Occipital lobe (tissue), 2 donors: ENCODE results near the gene CACNA1S. TPM values are rescaled to one million over a fixed set of nuclear protein-coding genes. Genes with fewer than 3 reads are reported as not detected.
A peak's percentile ranks its signal among the peaks of the same experiment; 100 is the strongest.

Experiments
- DNase-seq: peaks from one replicate; lab custom pipeline; 2025; lab: John Stamatoyannopoulos, UW
- total RNA-seq: library from RNA; depleted of rRNA; stranded (reverse); fragments of >200 nt; gene quantifications from one replicate; pipeline ENCODE4 v1.2.3, GENCODE V29; 2014

The CACNA1S gene
- under 0.01 TPM for total RNA-seq

DNA sequence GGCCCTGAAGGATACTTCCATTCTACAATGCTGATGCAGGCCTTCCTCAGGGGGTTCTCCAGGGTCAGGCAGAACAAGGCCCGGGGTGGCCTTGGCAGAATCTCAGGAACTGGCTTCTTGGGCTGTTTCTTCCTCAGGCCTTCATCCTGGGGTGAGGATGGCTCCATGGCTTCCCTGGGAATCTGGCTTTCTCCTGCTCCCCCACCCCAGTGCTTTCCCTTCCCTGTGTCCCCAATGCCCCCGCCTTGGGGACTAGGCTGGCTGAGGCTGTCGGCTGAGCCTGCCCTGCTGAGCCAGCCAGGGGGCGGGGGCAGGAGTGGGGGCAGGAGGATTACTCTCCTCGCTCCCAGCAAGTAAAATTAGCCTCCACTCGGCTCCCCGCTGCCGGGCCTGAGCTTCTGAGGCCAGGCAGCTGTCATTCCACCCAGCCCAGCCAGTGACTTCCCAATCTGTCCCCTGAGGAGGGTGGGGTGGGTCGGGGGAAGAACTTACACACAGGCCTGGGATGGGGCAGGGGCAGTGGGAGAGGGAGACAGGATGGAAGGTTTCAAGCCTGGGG lies at the start of gene CACNA1S:
Gene CACNA1S, minus strand, starts transcription at position 254 of the 559 bp plus-strand sequence. Its CDS starts 87 bp downstream, at position 167.
- DNase-seq = no peak

DNA sequence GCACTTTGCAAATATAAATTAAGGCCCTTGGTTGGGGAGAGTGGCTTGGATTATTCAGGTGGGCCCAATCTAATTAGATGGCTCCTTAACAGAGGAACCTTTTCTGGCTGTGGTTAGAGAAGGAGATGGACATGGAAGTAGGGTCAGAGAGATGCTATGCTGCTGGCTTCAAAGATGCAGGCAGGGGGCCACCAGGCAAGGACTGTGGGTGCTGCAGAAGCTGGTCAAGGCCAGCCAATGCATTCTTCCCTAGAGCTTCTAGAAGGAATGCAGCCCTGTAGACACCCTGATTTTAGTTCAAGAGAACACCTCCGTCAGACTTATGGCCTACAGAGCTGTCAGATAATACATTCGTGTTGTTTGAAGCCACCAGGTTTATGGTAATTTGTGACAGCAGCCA lies 45.7 kb upstream of the CACNA1S start:
- DNase-seq = no peak

DNA sequence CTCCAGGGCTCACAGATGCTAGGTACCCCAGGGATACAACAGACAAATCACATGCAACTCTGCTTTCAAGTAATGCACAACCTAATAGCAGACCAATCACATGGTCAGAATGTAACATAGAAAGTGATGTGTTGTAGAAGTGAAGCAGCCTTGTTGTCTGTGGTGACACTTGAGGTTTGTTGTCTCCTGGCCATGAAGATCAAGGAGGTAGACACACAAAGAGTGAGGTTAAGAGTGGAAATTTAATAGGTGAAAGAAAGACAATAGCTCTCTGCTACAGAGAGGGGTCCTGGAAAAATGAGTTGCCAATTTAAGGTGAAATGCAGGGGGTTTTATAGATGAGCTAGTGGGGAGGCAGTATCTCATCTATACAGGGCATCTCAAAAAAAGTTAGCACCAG lies 44.6 kb upstream of the CACNA1S start:
- DNase-seq = no peak

DNA sequence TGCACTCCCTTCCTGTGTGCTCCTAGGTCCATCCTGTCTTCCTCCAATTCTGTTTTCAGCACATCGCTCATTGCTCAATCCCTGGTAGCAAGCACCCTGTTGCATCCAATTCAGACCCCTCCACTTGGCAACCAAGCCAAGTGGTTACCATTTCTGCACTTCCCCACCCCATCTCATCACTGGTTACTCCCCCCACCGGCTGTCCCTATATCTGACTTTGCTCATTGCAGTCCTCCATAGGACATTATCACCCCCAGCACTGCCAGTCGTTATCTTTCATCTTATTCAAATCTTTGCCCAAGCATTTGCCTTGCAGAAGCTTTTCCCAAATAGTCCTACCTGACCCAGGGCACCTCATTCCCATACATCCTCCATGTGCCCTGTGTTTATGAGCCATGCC lies 44.1 kb upstream of the CACNA1S start:
- DNase-seq = no peak

DNA sequence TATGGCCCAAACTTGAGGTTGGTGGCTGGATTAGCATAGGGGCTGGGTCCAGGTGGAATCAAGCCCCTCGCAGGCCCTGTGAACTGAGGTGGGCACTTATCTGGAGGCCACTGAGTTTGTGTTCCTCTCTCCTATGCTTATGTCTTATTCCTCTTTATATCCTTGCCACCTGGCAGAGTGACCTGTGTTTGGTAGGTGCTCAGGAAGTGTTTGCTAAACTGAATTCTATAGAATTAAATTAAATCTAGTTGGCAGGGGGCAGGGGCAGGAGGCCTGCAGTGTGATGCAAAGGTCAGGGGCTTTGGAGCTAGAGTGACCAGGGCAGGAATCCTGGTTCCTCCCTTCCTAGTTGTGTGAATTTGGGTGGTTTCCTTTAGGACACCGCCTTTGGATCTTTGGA lies 43.1 kb upstream of the CACNA1S start:
- DNase-seq = no peak

DNA sequence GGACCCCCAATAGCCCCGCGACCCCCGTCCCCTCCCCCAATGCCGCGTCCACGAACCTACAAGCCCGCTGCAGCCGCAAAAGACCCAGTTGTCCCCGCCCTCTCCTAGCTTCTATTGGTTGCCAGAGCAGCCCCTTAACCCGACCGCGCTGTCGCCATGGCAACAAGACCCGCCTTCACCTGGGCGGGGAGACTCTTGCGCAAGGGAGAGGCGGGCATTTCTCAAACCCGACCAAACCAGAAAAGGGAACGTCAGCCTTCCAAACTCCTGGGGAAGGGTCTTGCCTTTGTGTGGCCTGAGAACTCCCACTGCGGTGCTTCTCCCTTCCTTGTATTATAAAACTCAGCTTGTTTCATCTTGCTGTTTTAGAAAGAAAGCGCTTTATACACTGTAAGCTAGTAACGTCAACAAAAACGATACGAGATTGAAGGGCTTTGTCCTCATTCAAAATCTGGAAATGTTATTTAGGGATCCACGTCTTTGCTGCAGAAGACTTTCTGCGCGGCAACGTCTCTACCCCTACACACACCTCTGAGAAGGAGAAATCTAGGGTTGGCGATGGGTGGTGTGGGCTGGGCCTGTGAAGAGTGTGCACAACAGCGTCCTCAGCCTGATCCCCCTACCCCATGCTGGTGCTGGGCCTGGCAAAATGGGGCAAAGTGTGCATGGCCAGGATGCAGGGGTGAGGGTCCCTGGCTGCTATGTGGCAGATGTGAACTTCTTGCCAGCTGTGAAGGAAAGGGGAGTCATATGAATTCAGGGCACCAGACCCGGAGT lies 42.4 kb upstream of the CACNA1S start, which contains the start of gene TMEM9:
Gene TMEM9, minus strand, starts transcription at position 86 of the 777 bp plus-strand sequence. CDS start 551 bp downstream, outside the sequence.
- peak; percentile 96 for DNase-seq

DNA sequence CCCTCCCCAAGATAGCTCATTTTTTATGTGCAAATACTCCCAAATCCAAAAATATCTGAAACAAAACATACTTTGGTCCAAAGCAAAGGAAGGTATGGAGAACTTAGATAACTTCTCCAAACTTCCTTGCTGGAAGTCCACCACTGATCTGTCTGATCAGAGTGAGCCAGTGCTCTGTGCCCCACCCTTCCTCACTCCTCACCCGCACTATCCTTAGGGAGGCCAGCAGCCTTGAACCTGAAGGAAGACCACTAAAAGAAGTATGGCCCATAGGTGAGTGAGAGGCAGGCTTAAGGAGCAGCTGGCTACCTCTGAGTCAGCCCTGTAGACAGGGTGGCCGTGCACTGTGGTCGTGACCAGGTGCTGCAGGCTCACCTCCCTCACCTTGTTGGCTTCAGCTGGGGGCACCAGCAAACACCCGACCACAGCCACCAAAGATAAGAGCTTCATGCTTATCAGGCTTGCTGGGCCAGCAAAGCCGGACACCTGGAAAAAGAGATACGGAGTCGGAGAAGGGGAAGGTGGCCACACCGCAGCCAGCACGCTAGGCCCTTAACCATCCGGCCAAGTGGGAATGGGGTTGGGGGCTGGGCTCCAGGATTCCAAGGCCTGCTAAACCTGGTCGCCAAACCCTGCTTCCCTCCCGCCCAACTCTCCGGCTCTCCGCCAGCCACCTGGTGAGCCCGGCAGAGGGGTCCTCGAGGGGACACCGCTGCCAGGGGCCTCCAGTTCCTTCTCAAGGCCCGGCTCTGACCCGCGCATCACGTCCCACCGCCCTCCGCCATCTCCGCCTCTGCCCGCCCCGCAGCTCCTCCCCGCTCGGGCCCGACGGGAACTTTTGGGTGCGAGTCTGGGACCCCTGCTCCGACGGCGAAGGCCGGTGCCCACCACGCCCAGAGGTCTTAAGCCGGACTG lies 41.5 kb upstream of the CACNA1S start:
- no peak for DNase-seq

DNA sequence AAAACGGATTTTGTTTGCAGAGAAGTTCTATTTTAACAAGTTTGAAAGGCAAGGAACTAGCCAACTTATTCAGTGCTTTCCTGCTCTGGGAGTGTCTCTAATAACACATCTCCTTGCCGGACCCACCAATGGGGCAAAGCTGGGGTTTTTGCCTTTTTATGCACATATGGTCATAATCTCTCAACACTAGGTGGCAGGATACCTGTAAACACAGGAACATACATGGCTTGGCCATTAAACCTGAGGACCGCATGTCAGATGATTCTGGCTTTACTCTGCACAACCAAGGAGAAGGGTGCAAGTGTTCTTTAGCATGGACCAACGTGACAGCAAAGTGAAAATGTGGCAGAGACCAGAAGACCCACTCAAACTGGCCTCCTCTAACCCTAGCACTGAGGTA lies 37.2 kb upstream of the CACNA1S start:
- no peak for DNase-seq

DNA sequence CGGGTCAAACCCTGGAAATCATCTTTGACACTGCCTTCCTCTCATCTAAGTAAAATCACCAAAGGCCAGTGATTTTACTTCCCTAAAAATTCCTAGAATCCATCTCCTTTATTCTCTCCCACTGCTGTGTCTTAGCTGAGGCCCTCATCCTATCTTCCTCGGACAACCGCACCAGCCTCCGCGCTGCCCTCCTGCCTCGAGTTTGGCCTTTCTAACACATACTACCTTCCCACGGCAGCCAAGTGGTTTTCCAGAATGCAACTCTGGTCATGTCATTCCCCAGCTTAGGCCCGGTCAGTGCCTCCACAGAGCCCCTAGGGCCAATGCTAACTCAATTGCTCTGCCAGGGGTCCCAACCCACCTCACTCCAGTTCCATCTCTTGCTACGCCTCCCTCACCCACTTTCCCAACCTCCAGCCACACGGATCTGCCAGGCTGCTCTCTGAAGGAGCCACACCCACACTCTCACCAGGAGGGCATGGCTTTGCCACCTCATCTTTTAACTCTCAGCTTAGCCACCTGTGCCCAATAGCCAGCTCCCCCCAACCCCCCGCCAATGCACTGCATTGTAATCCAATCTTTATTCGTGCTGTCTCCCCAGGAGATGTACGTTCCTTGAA lies 35.3 kb upstream of the CACNA1S start:
- DNase-seq = no peak

DNA sequence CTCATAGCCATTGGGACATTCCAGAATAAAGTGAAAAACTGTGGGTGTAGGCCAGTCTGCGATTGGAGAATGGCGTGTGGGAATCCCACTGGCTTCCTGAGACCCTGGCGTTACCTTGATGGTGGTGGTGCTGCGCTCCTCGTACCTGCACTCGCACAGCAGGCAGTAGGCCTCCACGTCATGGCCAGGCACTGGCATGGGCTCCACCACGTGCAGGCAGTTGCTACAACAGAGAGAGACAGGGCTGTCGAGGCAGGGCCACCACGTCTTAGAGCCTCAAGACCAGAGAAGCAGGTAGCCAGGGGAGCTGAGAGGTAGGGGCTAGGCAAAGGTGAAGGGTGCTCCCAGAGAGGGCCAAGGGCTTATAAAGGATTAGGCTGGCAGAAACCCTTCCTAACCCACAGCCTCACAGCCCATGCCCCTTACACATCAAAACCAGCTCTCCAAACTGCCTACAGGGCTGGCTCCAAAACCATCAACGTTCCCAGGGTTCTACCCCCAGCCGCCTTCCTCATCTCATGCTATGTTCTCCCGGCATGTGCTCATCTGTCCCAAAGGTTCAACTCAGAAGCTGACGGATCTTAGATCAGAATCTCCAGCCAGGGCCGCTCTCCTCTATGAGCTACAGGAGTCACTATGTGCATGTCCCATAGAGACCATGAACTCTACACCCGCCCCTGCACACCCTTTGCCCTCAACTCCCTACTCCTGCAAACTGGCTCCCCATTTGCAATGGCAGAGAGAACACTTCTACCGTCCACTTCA lies 34.6 kb upstream of the CACNA1S start:
- no peak for DNase-seq

DNA sequence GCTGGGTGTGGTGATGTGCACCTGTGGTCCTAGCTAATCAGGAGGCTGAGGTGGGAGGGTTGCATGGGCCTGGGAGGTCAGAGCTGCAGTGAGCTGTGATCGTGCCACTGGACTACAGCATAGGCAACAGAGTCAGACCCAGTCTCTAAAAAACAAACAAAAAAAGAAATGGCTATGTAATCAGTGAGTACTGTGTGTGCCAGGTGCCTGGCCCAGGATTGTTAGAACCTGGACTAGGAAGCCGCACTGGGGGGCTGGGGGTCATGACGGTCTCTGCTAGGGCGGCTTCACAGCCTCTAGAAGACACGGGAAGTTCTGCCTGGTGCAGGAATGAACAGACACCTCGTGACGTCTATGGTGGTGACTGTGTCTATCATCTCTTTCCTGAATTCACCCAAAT lies 33.6 kb upstream of the CACNA1S start:
- no peak for DNase-seq

DNA sequence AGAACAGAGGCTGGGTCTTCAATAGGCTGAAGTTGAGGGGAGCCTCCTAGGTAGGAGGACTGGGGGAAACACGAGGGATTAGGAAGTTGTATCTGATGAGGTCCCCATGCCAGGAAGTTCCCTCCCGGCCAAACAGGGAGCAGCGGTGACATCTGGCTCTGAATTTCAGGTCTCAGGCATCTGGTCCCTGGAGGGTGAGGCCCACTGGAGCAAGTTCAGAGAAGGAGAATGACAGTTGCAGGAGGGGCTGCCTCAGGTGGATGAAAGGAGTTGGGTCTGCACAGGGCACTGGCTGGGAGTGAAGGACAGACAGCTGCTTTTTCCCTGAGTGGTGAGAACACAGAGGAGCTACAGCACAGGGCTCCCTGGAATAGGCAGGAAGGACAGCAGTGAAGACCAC lies 32.9 kb upstream of the CACNA1S start:
- no peak for DNase-seq

DNA sequence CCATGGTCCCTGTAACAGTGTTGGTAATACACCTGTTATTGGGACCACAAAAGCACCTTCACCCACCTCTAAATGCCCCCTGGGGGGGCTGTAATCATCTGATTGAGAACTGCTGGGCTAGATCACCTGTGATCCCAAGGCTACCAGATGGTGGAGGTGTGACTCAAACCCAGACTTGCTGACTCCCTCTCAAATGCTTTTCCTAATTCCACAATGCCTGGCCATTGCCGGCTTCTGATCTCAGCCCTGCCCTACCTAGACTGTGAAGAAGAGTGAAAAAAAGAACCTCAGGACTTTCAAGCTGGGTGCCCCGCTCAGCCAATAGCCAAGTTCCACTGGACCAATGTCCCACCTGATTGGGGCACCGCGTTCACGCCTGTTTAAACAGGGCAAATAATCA lies 32.5 kb upstream of the CACNA1S start:
- DNase-seq = no peak

DNA sequence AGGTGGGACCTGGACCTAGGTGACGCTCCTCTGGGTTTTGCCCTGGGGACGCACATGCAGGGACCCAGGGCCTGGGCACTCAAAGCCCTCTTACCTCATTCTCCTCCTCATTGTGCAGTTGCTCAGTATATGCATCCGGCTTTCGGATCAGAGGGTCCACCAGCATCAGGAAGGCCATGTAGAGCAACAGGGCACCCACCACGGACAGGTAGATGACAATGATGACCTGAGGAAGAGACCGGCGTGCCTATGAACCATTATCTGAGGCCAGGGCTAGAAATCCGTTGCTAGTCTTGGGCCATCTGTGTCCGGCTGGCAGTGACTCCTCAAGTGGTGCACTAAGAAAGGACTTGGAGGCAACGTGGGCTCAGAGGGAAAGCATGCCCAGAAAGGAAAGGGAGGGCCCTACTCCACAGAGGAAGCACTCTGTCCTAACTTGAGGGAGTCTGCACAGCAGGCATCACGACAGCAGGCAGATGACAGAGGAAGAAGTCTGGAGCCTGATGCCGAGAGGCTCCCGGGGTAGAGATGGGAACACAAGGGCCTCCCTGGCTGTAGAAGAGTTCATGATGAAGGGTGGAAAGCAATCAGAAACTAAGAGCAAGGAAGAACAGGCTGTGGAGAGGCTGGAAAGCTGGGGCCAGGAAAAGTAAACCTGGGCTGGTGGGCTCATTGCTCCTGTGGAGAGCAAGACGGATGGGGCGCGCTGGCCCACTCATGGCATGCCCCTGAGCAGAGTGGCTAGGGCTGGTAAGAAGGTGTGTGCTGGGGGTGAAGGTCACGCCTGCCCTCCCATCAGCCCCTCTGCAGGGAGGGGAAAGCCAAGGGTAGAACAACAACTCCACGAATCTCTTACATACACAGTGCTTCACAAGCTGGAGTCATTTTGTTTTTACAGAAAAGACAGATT lies 31.8 kb upstream of the CACNA1S start:
- DNase-seq = no peak

DNA sequence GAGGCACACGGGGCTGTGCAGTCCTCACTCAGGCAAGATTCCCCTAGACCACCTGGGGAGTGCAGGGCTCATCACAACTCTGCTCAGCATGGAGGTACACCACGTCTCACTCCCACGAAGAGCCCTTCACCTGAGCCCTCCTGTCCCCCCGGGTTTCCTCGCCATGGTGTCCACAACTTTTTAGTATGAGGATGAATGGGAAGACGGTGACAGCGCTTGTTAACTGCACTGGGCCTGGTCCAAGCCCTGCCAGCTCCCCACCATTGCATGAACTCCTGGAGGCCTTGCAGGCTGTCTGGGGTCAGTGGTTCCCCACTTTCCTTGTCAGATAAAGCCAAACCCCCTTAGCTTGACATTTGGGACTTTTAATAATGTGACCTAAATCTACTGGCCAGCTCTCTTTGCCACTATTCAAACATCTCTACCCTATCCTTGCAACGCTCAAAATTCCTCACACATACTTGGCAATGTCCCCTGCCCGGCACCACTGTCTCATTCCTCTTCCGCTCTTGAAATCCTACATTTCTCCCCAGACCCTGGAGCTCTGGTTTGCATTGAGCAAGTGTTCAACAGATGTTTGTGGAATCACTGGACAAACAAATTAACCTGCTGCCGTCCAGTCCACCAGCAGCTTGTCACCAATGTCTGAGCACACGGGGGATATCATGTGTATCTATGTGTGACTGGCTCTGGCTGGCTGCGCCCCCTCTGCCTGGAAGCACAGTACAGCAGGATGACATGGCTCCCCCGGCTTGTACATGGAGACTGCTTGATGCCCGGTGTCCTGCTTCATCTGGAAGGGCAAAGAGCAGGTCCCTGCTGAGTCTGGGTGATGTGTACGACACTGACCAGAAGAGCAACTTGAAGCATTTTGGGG lies 30.9 kb upstream of the CACNA1S start:
- no peak for DNase-seq

DNA sequence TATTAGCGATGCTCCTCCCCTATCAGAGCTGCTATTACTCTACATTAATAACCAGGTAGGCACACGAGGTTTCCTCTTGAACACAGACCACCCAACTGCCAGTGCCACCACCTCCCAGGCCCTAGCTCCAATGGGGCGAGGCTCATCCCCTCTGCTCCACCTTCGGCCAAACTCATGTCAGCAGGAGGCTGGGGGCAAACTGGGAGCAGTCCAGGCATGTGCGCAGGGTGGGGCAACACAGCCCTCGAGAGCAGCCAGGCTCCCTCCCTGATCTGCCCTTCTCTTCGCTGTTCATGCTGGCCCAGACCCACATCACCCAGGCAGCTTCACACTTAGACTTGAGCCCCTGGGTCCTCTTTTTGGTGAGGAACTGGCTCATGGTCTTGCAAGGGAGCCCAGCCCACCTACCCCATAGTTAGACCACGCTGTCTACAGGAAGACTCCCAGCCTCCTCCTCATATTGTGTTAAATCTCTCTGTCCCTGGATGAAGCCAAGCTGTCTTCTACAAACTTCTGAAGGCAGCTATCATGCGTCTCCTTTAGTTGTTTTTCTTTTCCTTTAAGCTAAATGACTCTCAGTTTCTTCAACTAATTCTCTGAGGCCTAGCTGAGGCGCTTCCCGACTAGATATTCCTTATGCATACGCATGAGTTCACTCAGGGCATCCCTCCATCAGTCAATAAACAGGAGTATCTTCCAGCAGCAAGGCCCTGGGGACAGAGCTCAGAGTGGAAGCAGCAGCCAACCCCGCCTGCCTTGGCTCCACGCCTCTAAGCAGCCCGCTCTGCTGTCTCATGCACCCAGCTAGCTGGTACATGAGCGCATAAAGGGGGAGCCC lies 30.0 kb upstream of the CACNA1S start:
- DNase-seq = no peak

DNA sequence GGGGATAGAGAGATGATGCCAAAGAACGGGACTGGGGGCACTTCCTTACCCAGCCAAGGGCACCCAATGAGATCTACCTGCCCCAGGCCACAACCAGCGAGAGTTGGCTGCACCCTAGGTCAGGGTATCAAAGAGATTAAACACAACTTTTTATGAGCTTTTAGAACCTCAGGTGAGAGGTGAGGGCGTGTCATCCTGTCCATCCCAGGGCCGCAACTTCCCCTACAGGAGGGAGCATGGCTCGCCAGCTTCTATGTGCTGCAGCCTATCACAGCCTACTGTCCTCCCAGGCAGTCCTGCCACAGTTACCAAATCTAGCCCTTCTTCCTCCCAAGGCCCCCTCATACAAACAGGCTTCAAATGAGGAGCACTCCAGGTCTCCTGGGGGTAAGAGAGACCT lies 29.2 kb upstream of the CACNA1S start:
- no peak for DNase-seq

DNA sequence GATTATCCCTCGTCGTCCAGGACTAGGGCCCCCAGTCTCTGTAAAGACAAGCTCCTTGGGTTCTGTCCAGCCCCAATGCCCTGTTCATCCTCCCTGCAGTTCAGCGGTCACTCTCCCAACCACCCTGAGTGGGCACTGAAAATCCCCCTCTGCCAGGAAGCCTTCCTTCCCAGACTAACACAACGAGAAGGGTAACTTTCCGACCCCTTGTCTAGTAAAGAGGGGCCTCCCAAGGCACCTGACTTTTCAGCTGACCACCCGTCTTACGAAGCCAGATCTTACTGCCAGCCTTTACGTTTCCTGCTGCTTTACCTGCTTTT lies 28.7 kb upstream of the CACNA1S start:
- no peak for DNase-seq
